ENCODE data around the gene SLC8A1.

The SLC8A1 gene

DNA sequence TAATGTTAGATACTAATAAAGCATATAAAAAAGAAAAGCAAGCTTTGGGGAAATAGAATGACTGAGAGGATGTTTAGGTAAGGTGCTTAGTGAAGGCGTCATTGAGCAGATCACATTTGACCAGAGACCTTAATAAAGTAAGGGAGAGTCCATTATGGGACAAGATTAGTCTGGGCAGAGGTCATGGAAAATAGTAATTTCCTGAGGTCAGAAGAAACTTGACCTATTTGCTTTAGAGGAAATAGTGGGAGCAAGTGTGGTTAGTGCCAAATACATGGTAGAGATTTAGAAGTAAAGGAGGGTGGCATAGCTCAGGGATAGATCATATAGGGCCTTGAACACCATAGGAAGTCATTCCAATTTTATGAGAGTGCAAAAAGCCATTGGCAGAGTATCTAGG, 24.5 kb upstream of the SLC8A1 start:
- Mint-ChIP-seq H3K9me3 (no peaks in the 10 kb centered on the region), H3K27ac (no peak overlapping the region), H3K27me3 (no peaks in the 10 kb centered on the region), H3K4me3 (no peak overlapping the region), H3K4me1 (ENCODE audit: low read depth) (peaks cover 49% of the 10 kb centered on the region), H3K36me3 (ENCODE audit: low read depth) (no peaks in the 10 kb centered on the region)
- intact Hi-C loops (cut with micrococcal nuclease): no loop called here

DNA sequence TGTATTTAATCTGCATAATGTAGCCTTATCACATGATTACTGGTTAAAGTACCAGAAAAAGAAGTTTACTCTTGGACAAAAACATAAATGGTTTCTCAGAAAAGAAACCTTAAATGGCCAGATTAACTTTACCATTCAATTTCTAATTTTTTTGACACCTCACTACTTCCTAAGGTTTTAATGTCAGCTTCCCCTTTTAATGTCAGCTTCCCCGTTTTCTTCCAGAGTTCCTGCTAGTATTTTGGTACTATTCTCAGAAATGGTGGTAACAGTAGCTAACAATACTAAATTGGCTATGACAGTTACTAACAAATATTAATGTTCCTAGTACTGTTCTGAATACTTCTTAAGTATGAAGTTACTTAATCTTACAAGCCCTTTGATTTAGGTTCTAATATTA, 22.4 kb upstream of the SLC8A1 start:
- Mint-ChIP-seq H3K27me3 (no peaks in the 10 kb centered on the region), H3K4me3 (no peak overlapping the region), H3K9me3 (no peaks in the 10 kb centered on the region), H3K36me3 (ENCODE audit: low read depth) (no peaks in the 10 kb centered on the region), H3K27ac (peak overlapping the region; percentile 65), H3K4me1 (ENCODE audit: low read depth) (peaks cover 42% of the 10 kb centered on the region)
- intact Hi-C loops (cut with micrococcal nuclease): no loop called here

DNA sequence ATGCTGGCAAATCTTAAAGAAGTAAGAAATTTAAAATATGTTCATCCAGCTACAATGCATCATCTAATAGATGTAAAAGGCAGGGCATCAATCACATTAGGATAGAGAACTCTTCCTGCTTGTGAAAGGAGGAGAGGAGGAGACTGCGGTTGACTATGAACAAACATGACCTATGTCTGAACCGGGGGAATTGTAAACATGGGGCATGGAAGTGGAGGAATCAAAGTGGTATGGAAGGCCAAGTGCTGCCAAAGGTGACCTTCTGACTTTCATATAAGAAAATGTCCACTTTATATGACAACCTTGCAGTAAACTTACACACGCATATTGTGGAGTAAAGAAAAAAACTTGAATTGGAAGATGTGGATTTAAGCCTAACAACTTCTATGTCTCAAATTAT, 20.0 kb upstream of the SLC8A1 start:
- Mint-ChIP-seq H3K4me1 (ENCODE audit: low read depth) (peaks cover 34% of the 10 kb centered on the region), H3K36me3 (ENCODE audit: low read depth) (no peaks in the 10 kb centered on the region), H3K27me3 (no peaks in the 10 kb centered on the region), H3K27ac (peak overlapping the region; percentile 73), H3K4me3 (no peak overlapping the region), H3K9me3 (no peaks in the 10 kb centered on the region)
- intact Hi-C loops (cut with micrococcal nuclease): no loop called here

DNA sequence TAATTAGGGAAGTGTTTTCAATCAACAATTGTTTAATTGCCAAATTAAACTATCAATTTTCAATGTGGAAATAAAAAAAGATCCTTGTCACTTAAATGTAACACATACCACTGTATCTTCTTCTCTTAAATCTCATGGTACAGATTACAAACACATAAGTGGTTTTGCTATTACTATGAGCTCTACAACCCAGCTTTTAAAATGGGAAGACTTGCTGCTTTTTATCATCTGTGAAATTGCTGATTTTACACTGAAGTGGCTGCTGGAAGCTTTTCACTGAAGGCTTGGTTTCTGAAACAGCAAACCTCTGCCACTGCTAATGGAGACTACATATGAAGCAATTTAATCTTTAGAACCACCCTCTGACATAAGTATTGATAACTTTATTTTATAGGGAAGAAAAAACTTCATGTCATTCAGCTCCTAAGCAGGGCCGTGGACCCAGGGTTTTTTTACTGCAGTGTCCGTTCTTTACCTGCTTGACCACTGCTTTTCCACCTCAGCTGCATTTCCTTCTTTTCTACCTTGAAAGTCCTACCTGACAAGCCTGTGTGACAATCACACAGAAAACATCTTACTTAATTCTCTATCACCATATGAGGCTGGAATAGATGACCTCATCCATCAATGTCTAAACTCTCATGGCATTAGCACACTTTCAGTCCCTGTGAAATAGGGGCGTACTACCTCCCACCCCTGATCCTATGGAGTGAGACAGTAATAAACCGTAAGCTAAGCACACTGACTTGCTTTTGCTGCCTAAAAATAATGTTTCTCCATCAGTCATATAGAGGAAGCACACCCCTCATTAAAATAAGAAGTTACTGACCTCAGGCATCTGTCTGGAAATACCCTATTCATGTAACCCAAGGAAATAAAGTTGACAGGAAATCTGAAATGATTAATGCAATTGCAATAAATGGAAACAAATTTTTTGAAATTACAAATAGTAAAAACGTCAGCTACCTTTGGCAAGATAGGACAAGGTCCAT, 19.2 kb upstream of the SLC8A1 start:
- intact Hi-C loops (cut with micrococcal nuclease): no loop called here
- Mint-ChIP-seq H3K4me1 (ENCODE audit: low read depth) (peaks cover 33% of the 10 kb centered on the region), H3K36me3 (ENCODE audit: low read depth) (no peaks in the 10 kb centered on the region), H3K27ac (peak overlapping the region; percentile 73), H3K9me3 (no peaks in the 10 kb centered on the region), H3K27me3 (no peaks in the 10 kb centered on the region), H3K4me3 (no peak overlapping the region)

DNA sequence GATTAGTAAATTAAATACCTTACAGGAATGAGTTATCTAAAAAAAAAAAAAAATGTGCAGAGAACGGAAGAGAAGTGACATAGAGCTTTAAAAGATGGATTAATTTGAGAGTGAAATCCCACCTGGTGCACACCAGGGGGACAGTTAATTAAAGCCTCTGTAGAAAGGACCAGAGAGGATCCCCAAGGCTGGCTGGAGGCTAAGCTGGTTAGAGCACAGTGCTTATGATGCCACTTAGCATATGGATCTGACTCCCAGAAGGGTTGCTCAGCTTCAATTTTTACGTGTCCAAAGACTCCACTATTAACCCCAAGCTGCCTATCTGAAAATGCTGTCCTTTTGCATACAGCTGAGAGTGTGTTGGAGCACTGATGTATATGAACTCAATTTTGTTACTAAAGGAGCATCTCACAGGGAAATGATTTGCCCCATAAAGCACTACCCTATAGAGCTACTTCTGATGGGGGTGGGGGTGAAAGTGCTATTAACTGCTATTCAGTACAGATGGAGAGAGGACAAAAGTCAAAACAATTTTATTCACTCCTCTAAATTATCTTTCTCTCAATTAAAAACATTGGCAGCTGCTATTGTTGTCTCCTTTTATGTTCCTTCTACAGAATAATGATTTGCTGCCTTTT, 15.2 kb upstream of the SLC8A1 start:
- H3K27ac Mint-ChIP-seq: no peak overlapping the region
- H3K4me1 Mint-ChIP-seq (ENCODE audit: low read depth): peaks cover 40% of the 10 kb centered on the region
- H3K9me3 Mint-ChIP-seq: no peaks in the 10 kb centered on the region
- H3K27me3 Mint-ChIP-seq: no peaks in the 10 kb centered on the region
- H3K4me3 Mint-ChIP-seq: no peak overlapping the region
- H3K36me3 Mint-ChIP-seq (ENCODE audit: low read depth): no peaks in the 10 kb centered on the region
- intact Hi-C loops (cut with micrococcal nuclease): no loop called here

DNA sequence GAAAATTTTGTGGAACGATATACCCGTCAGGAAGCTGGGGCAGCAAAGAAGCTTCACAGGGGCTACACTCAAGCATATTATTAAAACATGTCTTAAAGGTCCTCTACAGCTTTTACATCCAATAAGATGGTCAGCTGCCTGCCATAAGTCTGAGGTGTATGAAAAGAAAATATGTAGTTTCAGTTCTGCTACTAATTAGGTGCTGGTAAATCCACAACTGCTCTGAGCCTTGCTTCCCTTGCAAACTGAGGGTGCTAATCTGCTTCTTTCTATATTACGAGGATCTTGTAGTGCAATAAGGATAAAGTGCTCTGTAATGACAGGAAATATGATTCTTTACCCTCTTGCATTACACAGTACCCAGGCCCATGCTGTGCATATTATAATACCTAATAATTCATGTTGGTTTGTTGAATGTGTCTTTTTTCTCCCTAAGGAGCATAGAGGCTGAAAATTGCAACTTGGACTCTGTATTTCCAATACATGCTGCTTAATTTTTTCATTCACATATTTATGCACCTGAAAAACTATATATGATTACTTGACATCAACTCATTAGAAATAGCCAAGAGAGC, 14.5 kb upstream of the SLC8A1 start:
- no peaks in the 10 kb centered on the region for H3K36me3 Mint-ChIP-seq (ENCODE audit: low read depth)
- H3K9me3 Mint-ChIP-seq: no peaks in the 10 kb centered on the region
- peaks cover 33% of the 10 kb centered on the region for H3K4me1 Mint-ChIP-seq (ENCODE audit: low read depth)
- H3K4me3 Mint-ChIP-seq: no peak overlapping the region
- H3K27me3 Mint-ChIP-seq: no peaks in the 10 kb centered on the region
- no peak overlapping the region for H3K27ac Mint-ChIP-seq
- intact Hi-C loops (cut with micrococcal nuclease): no loop called here

DNA sequence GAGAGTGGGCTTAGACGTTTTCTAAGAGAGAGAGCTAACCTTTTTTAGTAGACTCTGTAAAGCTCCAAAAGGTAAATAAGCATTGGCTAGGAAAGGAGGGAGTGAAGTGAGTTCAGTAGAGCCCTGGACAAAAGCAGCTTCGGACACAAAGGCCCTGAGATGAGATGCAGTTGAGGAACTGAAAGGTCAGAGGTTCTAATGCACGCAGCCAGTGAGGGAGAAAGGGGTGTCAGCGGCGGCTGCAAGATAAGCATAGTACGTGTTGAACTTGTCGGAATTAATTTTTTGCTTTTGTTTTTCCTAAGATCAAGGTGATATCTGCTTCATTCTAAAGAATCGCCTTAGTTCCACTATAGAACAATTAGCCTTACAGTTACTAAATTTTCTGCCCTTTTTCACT, 11.2 kb upstream of the SLC8A1 start:
- peaks cover 28% of the 10 kb centered on the region for H3K4me1 Mint-ChIP-seq (ENCODE audit: low read depth)
- H3K4me3 Mint-ChIP-seq: no peak overlapping the region
- H3K27me3 Mint-ChIP-seq: no peaks in the 10 kb centered on the region
- peak overlapping the region; percentile 67 for H3K27ac Mint-ChIP-seq
- intact Hi-C loops (cut with micrococcal nuclease): no loop called here
- H3K36me3 Mint-ChIP-seq (ENCODE audit: low read depth): no peaks in the 10 kb centered on the region
- no peaks in the 10 kb centered on the region for H3K9me3 Mint-ChIP-seq

DNA sequence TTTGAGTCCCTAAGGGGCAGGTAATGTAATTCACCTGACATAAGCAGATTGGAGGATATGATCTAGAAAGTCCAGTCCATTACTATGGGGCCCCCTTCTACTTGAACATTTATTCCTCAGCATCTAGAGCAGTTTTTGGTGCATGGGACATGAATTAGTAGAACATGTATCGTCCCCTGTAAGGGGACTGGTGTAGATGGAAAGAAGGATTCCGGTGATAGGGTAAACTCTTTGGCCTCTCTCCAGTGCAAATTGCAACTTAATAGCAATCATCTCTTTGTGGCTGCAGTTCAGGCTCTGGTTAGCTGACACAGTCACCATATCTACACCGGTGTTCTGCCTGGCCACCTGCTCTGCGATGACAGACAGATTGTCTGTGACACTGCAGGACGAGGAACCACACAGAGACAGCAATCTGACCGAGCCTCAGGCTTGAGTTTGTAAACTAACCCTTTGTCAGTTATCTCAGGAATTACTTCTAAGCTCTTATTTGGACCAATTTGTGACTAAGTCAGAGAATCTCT, 6.4 kb upstream of the SLC8A1 start:
- no peak overlapping the region for H3K4me3 Mint-ChIP-seq
- peaks cover 37% of the 10 kb centered on the region for H3K4me1 Mint-ChIP-seq (ENCODE audit: low read depth)
- intact Hi-C loops (cut with micrococcal nuclease): no loop called here
- H3K36me3 Mint-ChIP-seq (ENCODE audit: low read depth): no peaks in the 10 kb centered on the region
- no peaks in the 10 kb centered on the region for H3K27me3 Mint-ChIP-seq
- H3K9me3 Mint-ChIP-seq: no peaks in the 10 kb centered on the region
- no peak overlapping the region for H3K27ac Mint-ChIP-seq

DNA sequence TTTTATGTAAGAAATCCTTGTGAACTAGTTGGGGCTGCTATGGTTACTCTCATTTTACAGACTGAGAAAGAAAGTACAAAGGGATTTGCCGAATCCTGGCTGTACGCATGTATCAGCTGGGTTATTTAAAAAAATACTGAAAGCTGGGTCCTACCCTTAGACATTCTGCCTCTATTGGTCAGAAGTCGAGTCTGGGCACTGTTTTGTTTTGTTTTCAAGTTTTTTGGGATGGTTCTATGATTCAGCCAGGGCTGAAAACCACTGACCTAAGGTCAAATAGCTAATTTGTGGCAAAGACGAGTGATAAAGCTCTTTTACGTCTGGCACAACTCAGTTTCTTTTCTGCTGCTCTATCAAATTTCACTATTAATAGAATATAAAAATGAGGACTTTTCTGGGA, 5.9 kb upstream of the SLC8A1 start:
- Mint-ChIP-seq H3K27me3 (no peaks in the 10 kb centered on the region), H3K4me3 (no peak overlapping the region), H3K27ac (peak overlapping the region; percentile 15), H3K9me3 (no peaks in the 10 kb centered on the region), H3K36me3 (ENCODE audit: low read depth) (no peaks in the 10 kb centered on the region), H3K4me1 (ENCODE audit: low read depth) (peaks cover 37% of the 10 kb centered on the region)
- intact Hi-C loops (cut with micrococcal nuclease): no loop called here

DNA sequence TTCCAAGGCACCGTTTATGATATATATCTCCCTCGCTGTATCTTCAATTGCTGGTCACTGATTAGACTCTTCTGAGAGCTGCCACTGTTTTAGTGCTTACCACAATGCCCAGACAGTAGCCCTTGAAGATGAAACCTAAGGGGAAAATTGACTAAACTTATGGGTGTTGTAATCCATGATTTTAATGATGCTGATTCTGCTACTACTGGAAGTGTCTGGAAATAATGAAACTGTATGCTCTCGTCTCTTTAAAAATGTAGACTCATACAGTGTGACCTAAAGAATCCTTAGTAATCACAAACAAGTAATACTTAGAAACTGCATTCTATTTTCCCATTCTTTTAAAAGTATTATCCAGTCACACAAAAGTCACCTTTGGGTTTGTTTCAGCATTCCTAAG, 5.5 kb upstream of the SLC8A1 start:
- Mint-ChIP-seq H3K9me3 (no peaks in the 10 kb centered on the region), H3K4me3 (no peak overlapping the region), H3K36me3 (ENCODE audit: low read depth) (peaks cover 3% of the 10 kb centered on the region), H3K4me1 (ENCODE audit: low read depth) (peaks cover 37% of the 10 kb centered on the region), H3K27me3 (no peaks in the 10 kb centered on the region), H3K27ac (peak overlapping the region; percentile 15)
- intact Hi-C loops (cut with micrococcal nuclease): no loop called here

DNA sequence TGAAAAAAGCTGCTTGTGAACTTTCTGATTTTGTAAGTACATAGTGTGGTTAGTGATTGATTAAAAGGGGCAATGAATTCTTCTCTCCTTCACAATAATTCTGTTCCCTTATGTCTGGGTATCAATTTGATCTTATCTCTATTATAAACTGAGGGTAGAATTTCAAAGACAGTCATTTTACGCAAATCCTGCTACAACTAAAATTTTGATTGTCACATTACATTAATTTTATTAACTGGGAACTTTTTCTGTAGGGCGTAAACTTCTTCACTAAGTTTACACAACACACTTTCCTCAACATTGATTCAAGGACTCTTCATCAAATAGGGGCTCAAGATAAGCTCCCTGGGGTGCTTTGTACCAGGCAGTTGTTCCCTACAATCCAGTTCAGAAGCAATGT, 5.0 kb upstream of the SLC8A1 start:
- H3K4me1 Mint-ChIP-seq (ENCODE audit: low read depth): peaks cover 38% of the 10 kb centered on the region
- no peaks in the 10 kb centered on the region for H3K9me3 Mint-ChIP-seq
- H3K27ac Mint-ChIP-seq: peak overlapping the region; percentile 15
- no peaks in the 10 kb centered on the region for H3K27me3 Mint-ChIP-seq
- H3K36me3 Mint-ChIP-seq (ENCODE audit: low read depth): peaks cover 7% of the 10 kb centered on the region
- intact Hi-C loops (cut with micrococcal nuclease): no loop called here
- H3K4me3 Mint-ChIP-seq: no peak overlapping the region

DNA sequence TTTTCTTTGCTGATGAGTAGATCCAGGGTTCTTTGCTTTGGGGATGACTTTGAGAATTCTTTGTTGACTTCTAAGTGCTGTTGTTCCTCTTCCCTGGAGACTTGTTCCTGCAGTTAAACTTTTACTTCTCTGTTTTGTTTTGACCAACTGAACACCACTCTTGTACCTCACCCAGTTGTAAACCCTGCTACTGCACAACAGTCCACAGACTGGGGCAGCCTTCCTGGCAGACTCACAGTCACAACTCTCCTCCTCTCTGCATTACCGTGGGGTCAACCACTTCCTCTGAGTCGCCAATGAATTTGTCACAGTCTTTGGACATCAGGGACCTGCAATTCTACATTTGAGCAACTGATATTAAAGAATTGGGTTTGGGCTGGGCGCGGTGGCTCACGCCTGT, 3.8 kb upstream of the SLC8A1 start:
- Mint-ChIP-seq H3K27me3 (no peaks in the 10 kb centered on the region), H3K27ac (peak overlapping the region; percentile 92), H3K36me3 (ENCODE audit: low read depth) (peaks cover 19% of the 10 kb centered on the region), H3K4me3 (peak overlapping the region; percentile 58), H3K9me3 (no peaks in the 10 kb centered on the region), H3K4me1 (ENCODE audit: low read depth) (peaks cover 50% of the 10 kb centered on the region)
- intact Hi-C loops (cut with micrococcal nuclease): loop anchor here (2.0 kb wide), 1 partner anchor 33 kb away; no protein-coding TSS in a partner anchor

DNA sequence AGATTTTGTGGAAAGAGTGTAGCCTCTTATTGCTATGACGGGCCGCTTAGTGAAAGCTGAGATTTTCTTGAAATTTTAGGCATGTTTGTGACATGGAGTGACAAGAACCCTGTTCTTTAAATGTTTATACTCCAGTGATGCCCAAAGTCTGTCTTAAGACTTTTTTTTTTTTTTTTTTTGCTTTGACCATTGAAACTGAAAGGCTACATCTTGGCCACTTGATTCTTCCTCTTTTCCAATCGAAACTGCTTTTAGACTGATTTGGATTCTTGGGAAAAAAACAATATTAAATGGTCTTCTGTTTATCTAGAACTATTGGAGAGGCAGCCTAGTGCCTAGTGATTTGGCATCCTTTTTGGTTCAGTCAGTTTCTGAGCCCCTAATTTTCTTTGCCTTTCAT, 2.4 kb upstream of the SLC8A1 start:
- H3K4me1 Mint-ChIP-seq (ENCODE audit: low read depth): peaks cover 59% of the 10 kb centered on the region
- no peaks in the 10 kb centered on the region for H3K27me3 Mint-ChIP-seq

DNA sequence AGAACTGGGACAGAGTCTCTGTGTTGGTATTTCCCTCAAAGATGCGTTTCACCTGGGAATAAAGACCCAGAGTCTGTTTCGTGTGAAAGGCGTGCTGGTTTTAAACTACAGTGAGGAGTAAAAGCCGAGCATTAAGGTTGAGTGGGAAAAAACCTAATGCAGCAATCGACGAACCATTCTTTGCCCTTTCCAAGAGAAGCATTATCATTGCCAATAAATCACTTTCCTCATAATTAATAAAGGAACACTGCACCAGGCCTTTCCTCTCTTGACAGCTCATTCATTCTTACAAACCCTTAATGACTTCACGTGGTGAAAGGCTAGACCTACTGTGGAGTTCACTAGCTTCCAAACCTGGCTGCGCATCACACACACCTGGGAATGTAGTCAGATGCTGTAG, 896 bp upstream of the SLC8A1 start:
- Mint-ChIP-seq H3K4me1 (ENCODE audit: low read depth) (peaks cover 69% of the 10 kb centered on the region), H3K27ac (peak overlapping the region; percentile 84), H3K36me3 (ENCODE audit: low read depth) (peaks cover 22% of the 10 kb centered on the region), H3K27me3 (no peaks in the 10 kb centered on the region), H3K4me3 (peak overlapping the region; percentile 78), H3K9me3 (no peaks in the 10 kb centered on the region)
- intact Hi-C loops (cut with micrococcal nuclease): loop anchor here (5.0 kb wide), 2 partner anchors 60 to 540 kb away; no protein-coding TSS in a partner anchor

More for the DNA sequence above, 2.4 kb upstream of the SLC8A1 start:
- intact Hi-C loops (cut with micrococcal nuclease): loop anchor here (2.0 to 5.0 kb wide), 3 partner anchors 34 to 542 kb away; no protein-coding TSS in a partner anchor
- no peak overlapping the region for H3K4me3 Mint-ChIP-seq
- H3K9me3 Mint-ChIP-seq: no peaks in the 10 kb centered on the region
- H3K27ac Mint-ChIP-seq: peak overlapping the region; percentile 92
- peaks cover 22% of the 10 kb centered on the region for H3K36me3 Mint-ChIP-seq (ENCODE audit: low read depth)
